NCI-H146 treated with DMSO at 0.1 percent for 48 hours (cell line): ENCODE results near the gene CRYBB3.
"Not testable (repeated sequence)": the region's sequence is repeated elsewhere in the genome, so short reads cannot be mapped to it uniquely, and the experiment has no call there.

ENCODE experiments used
- DNase-seq: peaks from one replicate; lab custom pipeline; 2025; ENCODE audit not compliant: unreplicated experiment; lab: John Stamatoyannopoulos, UW

Gene CRYBB3

DNA sequence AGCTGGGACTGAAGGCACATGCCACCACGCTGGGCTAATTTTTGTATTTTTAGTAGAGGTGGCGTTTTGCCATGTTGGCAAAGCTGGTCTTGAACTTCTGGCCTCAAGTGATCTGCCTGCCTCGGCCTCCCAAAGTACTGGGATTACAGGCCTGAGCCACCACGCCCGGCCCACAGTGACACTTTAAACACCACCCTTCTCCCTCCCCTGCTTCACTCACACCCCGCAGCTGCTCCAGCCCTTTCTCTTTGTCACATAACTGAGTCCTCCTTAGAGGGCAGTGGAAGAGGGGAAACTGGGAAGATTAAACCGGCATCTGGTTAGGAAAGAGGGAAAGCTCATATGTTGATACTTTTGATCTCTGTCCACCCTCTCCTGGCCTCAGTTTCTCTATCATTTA is 4.9 kb downstream of the CRYBB3 start:
- not testable (repeated sequence) for DNase-seq

DNA sequence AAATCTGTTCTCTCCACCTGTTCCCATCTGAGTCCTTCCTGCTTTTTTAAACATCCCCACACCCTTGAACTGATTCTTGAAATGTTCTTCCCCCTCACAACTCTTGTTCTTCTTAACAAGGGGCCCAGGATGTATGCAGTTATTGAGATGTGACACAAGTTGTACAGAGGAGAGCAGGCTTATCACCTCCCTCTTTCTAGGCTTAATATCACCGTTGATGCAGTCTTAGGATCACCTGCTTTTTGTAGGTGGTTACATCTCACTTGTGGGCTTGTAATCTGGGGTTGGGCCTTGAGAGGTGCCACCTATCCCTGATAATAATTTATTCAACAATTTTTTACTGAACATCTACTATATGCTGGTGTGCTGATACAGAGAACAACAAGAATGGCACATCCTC is 6.2 kb downstream of the CRYBB3 start:
- no peak for DNase-seq

- DNase-seq = no peak
These were observed 7.3 kb downstream of the CRYBB3 start for GRCh38 chr22:25206998-25207397.

- no peak for DNase-seq
These were observed 8.0 kb downstream of the CRYBB3 start for GRCh38 chr22:25207553-25208157.

- no peak for DNase-seq
These were observed 8.7 kb downstream of the CRYBB3 start for GRCh38 chr22:25208328-25208727.

GRCh38 chr22:25208743-25209505 is 9.3 kb downstream of the CRYBB3 start:
- no peak for DNase-seq

DNA sequence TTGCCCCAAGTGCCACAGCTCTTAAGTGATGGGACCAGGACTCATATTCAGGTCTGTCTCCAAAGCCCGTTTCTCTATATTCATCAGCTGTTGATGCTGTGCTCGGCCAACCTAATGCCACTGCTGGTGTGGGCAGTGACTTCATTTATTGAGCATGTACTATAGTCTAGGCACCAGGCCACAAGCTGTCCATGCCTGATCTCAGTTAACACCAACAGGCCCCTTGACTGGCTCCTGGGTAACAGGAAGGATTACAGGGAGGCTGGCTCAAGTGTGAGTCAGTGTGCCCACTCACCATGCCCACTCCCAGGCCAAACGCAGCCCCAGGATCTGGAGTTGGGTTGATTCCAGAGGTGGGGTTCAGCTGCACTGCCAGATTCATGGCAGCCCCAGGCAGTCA is 11.1 kb downstream of the CRYBB3 start:
- no peak for DNase-seq

DNA sequence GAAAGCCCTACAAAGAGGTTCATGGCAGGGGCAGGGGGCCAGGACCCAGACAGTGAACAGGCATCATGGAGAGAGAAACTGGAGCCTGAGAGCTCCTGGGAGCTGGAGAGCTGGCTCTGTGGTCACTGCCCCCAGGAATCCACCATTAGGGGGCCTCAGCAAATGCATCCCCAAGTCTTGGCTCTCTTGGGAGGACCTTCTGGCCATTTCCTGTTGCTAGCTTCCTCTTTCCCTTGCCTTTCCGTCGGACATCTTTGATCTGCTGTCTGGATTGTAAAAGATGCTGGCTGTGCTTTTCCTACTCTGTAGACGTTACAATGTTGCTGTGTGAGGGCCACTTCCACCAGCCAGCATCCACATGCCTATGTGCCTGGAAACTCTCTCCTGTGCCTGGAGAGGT is 12.7 kb downstream of the CRYBB3 start:
- DNase-seq = no peak

DNA sequence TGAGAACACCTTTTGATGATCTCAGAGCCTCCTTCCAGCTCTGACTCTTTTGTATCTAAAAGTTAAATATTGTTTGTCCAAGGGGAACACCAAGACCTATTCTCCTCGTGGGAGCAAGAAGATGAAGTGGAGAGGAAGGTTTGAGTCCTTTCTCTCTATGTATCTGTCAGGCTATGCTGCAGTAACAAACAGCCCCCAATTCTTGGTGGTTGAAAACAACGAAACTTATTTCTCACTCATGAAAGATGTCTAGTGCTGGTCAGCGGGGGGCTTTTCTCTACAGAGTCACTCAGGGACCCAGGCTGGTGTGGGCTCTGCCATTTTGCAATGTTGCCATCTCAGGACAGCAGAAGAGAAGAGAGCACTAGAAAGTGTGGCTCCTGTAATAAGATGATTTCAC is 13.6 kb downstream of the CRYBB3 start:
- no peak for DNase-seq

DNA sequence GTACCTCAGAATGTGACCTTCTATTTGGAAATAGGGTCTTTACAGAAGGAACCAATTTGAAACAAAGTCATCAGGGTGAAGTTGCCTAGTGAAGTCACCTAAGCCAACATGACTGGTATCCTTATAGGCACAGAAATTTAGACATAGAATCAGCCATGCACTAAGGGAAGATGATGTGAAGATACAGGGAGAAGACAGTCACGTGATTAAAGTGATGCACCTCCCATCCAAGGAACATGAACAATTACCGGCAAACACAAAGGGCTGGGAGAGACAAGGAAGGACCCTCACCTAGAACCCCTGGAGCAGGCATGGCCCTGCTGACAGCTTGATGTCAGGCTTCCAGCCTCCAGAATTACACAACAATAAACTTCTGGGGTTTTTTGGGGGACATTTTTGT is 16.6 kb downstream of the CRYBB3 start:
- no peak for DNase-seq

- no peak for DNase-seq
These were observed 19.6 kb downstream of the CRYBB3 start, which contains the start of gene CRYBB2 for GRCh38 chr22:25219211-25219689. Gene CRYBB2 (plus strand): TSS chr22:25219639. CDS start chr22:25221430, 1,791 bp downstream.

DNA sequence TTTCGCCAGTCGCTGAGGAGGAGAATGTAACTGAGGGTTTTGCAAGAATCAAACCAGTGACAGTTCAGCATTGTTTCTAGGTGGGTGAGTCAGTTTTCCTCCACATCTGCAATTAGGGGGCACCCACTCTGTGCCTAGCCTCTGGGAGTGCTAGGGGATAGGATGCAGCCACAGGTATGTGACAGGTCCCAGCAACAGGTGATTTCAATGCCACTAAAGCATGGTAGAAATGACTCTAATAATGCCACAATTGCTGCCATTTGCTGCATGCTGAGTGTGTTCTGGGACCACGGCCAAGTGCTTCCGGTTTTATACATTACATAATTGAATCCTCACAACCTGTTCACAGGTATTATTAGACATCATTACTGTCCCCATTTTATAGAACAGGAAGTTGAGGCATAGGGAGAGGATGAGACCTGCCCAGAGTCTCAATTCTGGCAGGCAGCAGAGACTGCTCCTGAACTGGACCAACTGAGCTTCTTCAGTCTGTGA is 20.3 kb downstream of the CRYBB3 start:
- peak; percentile 11 for DNase-seq

DNA sequence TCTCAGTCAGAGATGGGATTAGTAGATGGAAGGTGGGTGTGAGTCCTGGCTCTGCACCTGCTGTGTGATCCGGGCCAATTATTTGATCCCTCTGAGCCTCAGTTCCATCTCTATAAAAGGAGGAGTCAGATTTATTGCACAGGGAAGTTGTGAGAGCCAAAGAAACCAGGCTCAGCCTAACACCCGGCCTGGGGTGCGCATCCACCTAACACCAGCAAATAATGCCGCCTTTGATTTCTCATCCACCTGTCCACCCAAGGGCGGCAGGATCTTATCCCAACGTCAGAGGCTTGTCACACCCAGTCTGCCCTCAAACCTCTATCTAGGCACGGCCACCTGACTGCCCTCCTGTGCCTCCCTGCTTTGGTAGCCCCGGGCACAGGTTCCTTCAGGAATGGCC is 22.1 kb downstream of the CRYBB3 start:
- no peak for DNase-seq

GRCh38 chr22:25223269-25223850 is 23.7 kb downstream of the CRYBB3 start:
- no peak for DNase-seq

DNA sequence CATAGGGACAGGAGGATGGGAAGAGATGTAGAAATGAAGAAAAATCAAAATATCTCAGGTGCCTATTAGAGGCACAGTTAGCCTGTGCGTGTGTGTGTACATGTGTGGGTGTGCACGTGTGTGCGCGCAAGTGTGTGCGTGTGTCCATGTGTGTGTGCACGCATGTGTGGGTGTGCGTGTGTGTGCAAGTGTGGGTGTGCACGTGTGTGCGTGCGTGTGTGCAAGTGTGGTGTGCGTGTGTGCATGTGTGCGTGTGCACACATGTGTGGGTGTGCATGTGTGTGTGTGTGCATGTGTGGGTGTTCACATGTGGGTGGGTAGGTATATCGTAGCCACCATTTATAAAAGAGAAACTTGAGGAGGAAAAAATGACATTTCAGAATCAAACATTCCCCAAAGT is 29.2 kb downstream of the CRYBB3 start:
- DNase-seq = no peak

GRCh38 chr22:25230760-25231159 is 31.1 kb downstream of the CRYBB3 start:
- DNase-seq = not testable (repeated sequence)

DNA sequence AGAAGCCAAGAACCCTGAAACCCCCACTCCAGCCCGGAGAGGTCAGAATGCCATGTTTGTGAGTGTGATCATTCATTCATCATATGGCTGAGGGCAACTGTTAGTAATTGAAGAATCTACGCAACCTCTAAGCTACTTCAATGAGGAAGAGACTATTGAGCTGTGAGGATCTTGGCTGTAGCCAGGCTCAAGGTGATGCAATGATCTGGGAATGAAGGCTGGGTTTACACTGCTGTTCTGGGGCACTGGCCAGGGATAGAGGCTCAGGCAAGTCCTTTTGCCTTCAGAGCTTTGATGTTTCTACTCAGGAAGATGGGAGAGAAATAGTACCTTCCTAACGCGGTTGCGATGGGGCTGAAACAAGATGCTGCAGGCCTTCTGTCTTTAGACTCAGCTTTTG is 32.6 kb downstream of the CRYBB3 start:
- no peak for DNase-seq

- not testable (repeated sequence) for DNase-seq
These were observed 34.0 kb downstream of the CRYBB3 start for GRCh38 chr22:25233706-25234105.

GRCh38 chr22:25235547-25236290 is 36.1 kb downstream of the CRYBB3 start:
- DNase-seq = peak; percentile 27

DNA sequence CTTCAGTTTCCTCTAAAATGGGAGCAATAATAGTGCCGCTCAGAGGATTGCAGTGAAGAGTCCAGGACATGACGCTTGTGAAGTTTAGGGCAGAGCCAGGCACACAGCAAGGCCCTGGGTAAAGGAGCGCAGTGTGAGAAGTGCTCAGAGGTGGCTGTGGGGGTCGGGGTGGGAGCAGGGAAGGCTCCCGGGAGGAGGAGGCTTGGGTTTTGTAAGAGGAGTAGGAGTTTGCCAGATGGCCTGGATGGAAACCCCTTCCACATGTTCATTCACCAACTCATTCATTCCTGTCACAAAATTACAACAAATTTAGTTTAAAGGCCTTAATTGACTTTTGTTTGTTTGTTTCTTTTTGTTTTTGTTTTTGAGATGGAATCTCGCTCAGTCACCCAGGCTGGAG is 36.8 kb downstream of the CRYBB3 start:
- no peak for DNase-seq

- DNase-seq = no peak
These were observed 37.8 kb downstream of the CRYBB3 start for GRCh38 chr22:25237503-25237902.
